Adrenal gland (tissue), 12 donors: ENCODE data around the gene IHH. TPM values are rescaled to one million over a fixed set of nuclear protein-coding genes. Genes with fewer than 3 reads are reported as not detected.

Experiments used
- DNase-seq, 7 donors: peaks; one replicate each; pipeline ENCODE4 v3.0.0-alpha.2; 2019 to 2020
- H3K27ac ChIP-seq, 5 donors: fragments of 200-600 bp; sonication (generic) in 4 of 5; 1 replicate in 3 of 5; 2 replicates in 2 of 5; pipeline versions ENCODE4 v1.5.1 to v1.8.0; 2016 to 2020; ENCODE audit warnings: mild to moderate bottlenecking in 1 of 5
- H3K27me3 ChIP-seq: fragments of 200-600 bp; 2 replicates; pipeline ENCODE4 v1.8.0; 2021
- H3K36me3 ChIP-seq, 2 donors: fragments of 200-600 bp; replicated peaks in 1 of 2; 1 replicate in 1 of 2; 2 replicates in 1 of 2; pipeline versions ENCODE4 v1.5.1 to v1.8.0; 2018 to 2022
- H3K4me1 ChIP-seq, 2 donors: fragments of 200-600 bp; replicated peaks in 1 of 2; 1 replicate in 1 of 2; 2 replicates in 1 of 2; pipeline versions ENCODE4 v1.5.1 to v1.8.0; 2018 to 2021
- H3K4me3 ChIP-seq, 4 donors: fragments of 200-600 bp; sonication (generic) in 3 of 4; one replicate each; pipeline ENCODE4 v1.5.1; 2016 to 2018
- H3K9me3 ChIP-seq, 3 donors: fragments of 200-600 bp; sonication (generic) in 1 of 3; replicated peaks in 1 of 3; 1 replicate in 2 of 3; 2 replicates in 1 of 3; pipeline versions ENCODE4 v1.5.1 to v1.8.0; 2016 to 2021
- POLR2A ChIP-seq, 2 donors: fragments of 450-650 bp; IDR thresholded peaks; one replicate each; pipeline ENCODE4 v1.6.1; 2017; ENCODE audit warnings: antibody characterized with exemption in 2 of 2, mild to moderate bottlenecking in 2 of 2, moderate library complexity in 1 of 2
- WGBS, 4 donors: extraction: QIAGEN DNeasy Blood & Tissue Kit in 2 of 4; methylation state at CpG; one replicate each; pipeline versions ENCODE4 v1.1.5 to v1.1.7; 2013 to 2017; 5-methylcytosine and 5-hydroxymethylcytosine counted together
- intact Hi-C, 2 donors: fragments of 100-400 bp; cut with DNase I; formaldehyde crosslinking; loops; one replicate each; pipeline versions ENCODE4 v1.14.1 to v1.15.0; 2022 to 2023
- polyA plus RNA-seq, 3 donors: library from polyadenylated mRNA; stranded (reverse); fragments of 200-250 nt in 2 of 3; fragments of 350-450 nt in 1 of 3; fragmentation: Illumina TruSeq in 1 of 3; extraction: RNeasy Lipid Tissue Mini Kit (QIAGEN cat#74804) in 1 of 3; gene quantifications; one replicate each; pipeline ENCODE4 v1.2.3, GENCODE V29; 2013 to 2014
- total RNA-seq, 9 donors: library from RNA; depleted of rRNA in 4 of 9; stranded (reverse); fragments of >200 nt in 4 of 9; fragments of 120-200 nt in 1 of 9; fragmentation: NEBNext Ultra II Directional in 1 of 9; extraction: Animal tissue kit (Norgen Biotek cat#: 25700) in 1 of 9; gene quantifications; one replicate each; pipeline versions ENCODE4 v1.1.0 to v1.2.4, GENCODE V29; 2013 to 2023
- TF ChIP-seq, protein P1 (sequence below), 6 experiments: fragments of 450-650 bp in 4 of 6; fragments of 200-600 bp in 2 of 6; sonication (generic) in 1 of 6; IDR thresholded peaks; 1 replicate in 5 of 6; 2 replicates in 1 of 6; pipeline versions ENCODE4 v1.5.1 to v1.8.0; 2016 to 2021; ENCODE audit warnings: antibody characterized with exemption in 6 of 6, mild to moderate bottlenecking in 2 of 6, moderate library complexity in 1 of 6
- donor health status: healthy with polysubstance abuse.
- donor health status: Bipolar disorder and iron deficiency.
- donor health status: DM: yes; HTN: yes; CAD: no.
- donor health status: DM: no; HTN: no; CAD: no.
- donor health status: DM: no; HTN: no; CAD: no.
- donor health status: DM: yes; HTN: yes; CAD: no.

Gene IHH
- total and polyA plus RNA-seq, 12 donors, result 0.11 to 0.17 TPM; not detected in 10

DNA sequence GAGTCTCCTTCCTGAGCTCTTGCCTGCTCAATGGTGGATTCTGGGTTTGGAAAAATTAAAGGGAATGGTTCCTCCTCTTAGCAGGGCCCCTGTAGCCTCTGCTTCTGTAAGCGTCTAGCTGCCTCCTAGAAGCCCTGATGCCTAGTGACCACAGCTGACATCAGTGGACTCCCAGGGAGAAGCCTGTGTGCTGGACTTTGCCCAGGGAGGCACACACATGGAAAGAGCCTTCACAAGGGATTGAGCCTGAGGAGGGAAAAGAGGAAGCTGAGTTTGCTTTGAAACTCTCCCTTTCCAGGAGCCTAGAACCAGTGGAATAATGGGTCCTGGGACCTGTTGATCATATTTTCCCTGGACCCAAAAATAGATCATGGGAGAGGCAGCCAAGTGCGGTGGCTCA, 18.0 kb downstream of the IHH start:
- Histone ChIP-seq H3K9me3 (no peaks in the 10 kb centered on the region), H3K4me3 (no peak overlapping the region), H3K27ac (no peak overlapping the region), H3K4me1 (no peaks in the 10 kb centered on the region), H3K27me3 (peaks cover 29% of the 10 kb centered on the region), H3K36me3 (no peaks in the 10 kb centered on the region)
- intact Hi-C loops, result no loop called here
- WGBS, 4 donors, result 50 to 61% (median 56%) methylated on average over 1 to 2 of the region's 2 CpGs
- TF ChIP-seq, protein P1, sequence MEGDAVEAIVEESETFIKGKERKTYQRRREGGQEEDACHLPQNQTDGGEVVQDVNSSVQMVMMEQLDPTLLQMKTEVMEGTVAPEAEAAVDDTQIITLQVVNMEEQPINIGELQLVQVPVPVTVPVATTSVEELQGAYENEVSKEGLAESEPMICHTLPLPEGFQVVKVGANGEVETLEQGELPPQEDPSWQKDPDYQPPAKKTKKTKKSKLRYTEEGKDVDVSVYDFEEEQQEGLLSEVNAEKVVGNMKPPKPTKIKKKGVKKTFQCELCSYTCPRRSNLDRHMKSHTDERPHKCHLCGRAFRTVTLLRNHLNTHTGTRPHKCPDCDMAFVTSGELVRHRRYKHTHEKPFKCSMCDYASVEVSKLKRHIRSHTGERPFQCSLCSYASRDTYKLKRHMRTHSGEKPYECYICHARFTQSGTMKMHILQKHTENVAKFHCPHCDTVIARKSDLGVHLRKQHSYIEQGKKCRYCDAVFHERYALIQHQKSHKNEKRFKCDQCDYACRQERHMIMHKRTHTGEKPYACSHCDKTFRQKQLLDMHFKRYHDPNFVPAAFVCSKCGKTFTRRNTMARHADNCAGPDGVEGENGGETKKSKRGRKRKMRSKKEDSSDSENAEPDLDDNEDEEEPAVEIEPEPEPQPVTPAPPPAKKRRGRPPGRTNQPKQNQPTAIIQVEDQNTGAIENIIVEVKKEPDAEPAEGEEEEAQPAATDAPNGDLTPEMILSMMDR (IDR thresholded peaks at IDR 0.05), result no peak
- TF ChIP-seq POLR2A (IDR thresholded peaks at IDR 0.05), result no peak
- DNase-seq, result no peak

GRCh38 chr2:219042157-219042556, 18.6 kb downstream of the IHH start:
- intact Hi-C loops, result no loop called here
- peaks cover 29% of the 10 kb centered on the region for H3K27me3 ChIP-seq
- H3K9me3 ChIP-seq, result no peaks in the 10 kb centered on the region
- TF ChIP-seq POLR2A (IDR thresholded peaks at IDR 0.05), result no peak
- no peaks in the 10 kb centered on the region for H3K4me1 ChIP-seq
- no peaks in the 10 kb centered on the region for H3K36me3 ChIP-seq
- no peak overlapping the region for H3K4me3 ChIP-seq
- WGBS, 4 donors, result 66 to 79% (median 72%) methylated on average over 4 of the region's 4 CpGs
- no peak overlapping the region for H3K27ac ChIP-seq
- no peak for DNase-seq

DNA sequence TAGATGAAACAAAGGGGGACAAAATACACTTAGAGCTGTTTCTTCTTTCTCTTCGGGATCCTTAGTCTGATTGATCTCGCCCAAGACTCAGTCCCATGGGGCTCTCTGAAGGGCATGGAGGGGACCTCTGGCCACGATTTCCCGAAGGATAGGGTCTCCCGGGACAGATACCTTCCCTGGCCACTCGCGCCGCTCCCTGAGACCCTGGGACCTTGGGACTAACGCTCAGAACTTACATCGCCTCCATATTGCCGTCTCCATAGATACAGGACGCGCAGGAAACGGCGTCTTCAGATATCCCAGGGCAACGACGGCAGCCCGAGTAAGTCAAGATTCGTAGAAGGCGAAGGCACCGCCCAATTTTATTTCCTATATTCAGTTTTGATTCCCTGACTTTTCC, 19.5 kb downstream of the IHH start, which contains the start of gene CFAP65:
Gene CFAP65 (minus strand): TSS at position 265 of the 400 bp plus-strand sequence. CDS start 2,468 bp downstream, outside the sequence.
- H3K36me3 ChIP-seq, result no peaks in the 10 kb centered on the region
- no peak for TF ChIP-seq POLR2A (IDR thresholded peaks at IDR 0.05)
- intact Hi-C loops, result no loop called here
- 1 to 4% (median 2%) methylated on average over 15 to 21 of the region's 21 CpGs for WGBS, 4 donors
- DNase-seq, result peak in 2 of 7 donors; percentile 43 to 66
- H3K27me3 ChIP-seq, result peaks cover 29% of the 10 kb centered on the region
- no peaks in the 10 kb centered on the region for H3K4me1 ChIP-seq
- H3K27ac ChIP-seq, result no peak within 1 kb of the TSS
- H3K4me3 ChIP-seq, result peak within 1 kb of the TSS in 1 of 4 donors; percentile 35
- no peaks in the 10 kb centered on the region for H3K9me3 ChIP-seq

DNA sequence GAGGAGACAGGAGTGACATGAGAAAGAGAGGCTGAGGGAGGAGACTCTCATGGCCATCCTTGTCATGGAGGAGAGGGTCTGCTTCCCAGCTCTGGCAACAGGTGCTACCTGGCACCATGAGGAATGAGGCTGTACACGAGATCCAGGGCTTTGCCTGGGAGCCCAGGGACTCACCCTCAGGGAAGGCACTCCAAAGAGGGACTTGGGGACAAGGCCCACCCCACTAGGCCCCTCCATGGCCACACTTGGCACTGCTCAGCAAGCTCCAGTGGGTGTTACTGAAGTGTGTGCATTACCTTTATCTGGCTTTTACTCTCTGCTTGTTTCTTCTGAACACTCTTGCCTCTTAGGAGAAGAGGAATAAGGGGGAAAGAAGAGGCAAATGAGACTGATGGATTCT, 22.1 kb downstream of the IHH start:
- no peaks in the 10 kb centered on the region for H3K4me1 ChIP-seq
- H3K4me3 ChIP-seq, result no peak overlapping the region
- 0 to 19% (median 4%) methylated on average over 1 of the region's 1 CpG for WGBS, 4 donors
- no peaks in the 10 kb centered on the region for H3K36me3 ChIP-seq
- no peak for TF ChIP-seq POLR2A (IDR thresholded peaks at IDR 0.05)
- TF ChIP-seq, protein P1 (IDR thresholded peaks at IDR 0.05), result no peak
- peaks cover 24% of the 10 kb centered on the region for H3K27me3 ChIP-seq
- no peaks in the 10 kb centered on the region for H3K9me3 ChIP-seq
- intact Hi-C loops, result no loop called here
- no peak for DNase-seq
- H3K27ac ChIP-seq, result no peak overlapping the region

- WGBS, 4 donors, result 51 to 56% (median 54%) methylated on average over 4 to 8 of the region's 8 CpGs
- Histone ChIP-seq H3K27ac (no peak overlapping the region), H3K4me3 (no peak overlapping the region), H3K9me3 (no peaks in the 10 kb centered on the region), H3K36me3 (no peaks in the 10 kb centered on the region), H3K27me3 (peaks cover 20% of the 10 kb centered on the region), H3K4me1 (no peaks in the 10 kb centered on the region)
- DNase-seq, result no peak
- intact Hi-C loops, result no loop called here
- TF ChIP-seq, protein P1 (IDR thresholded peaks at IDR 0.05), result no peak
- no peak for TF ChIP-seq POLR2A (IDR thresholded peaks at IDR 0.05)
Observed at GRCh38 chr2:219037783-219038499, 22.8 kb downstream of the IHH start.
